CD4-positive, CD25-positive, alpha-beta regulatory T cell (primary cell): Measurements from ENCODE around the gene STRADA. TPM values are rescaled to one million over a fixed set of nuclear protein-coding genes. Genes with fewer than 3 reads are reported as not detected.

Source experiments
- ATAC-seq, 2 donors: fragments of 150-1000 bp; cut with Tn5 transposase; one replicate each; pipeline ENCODE4 v1.10.0; 2021; ENCODE audit warnings: low read depth in 2 of 2, moderate number of reproducible peaks in 2 of 2, moderate library complexity in 1 of 2
- DNase-seq, 3 donors: peaks; one replicate each; pipeline versions ENCODE4 v3.0.0 to v3.0.0-alpha.2; 2012 to 2022; ENCODE audit warnings: mixed read lengths in 1 of 3
- H3K27ac ChIP-seq: one replicate; pipeline ENCODE4 v1.7.0; 2013; ENCODE audit warnings: mild to moderate bottlenecking, low read length; ENCODE audit not compliant: insufficient read depth, poor library complexity, severe bottlenecking
- H3K27me3 ChIP-seq: one replicate; pipeline ENCODE4 v1.7.0; 2013; ENCODE audit warnings: low read length; ENCODE audit not compliant: control insufficient read depth, insufficient read depth
- H3K36me3 ChIP-seq: one replicate; pipeline ENCODE4 v1.7.0; 2013; ENCODE audit warnings: mild to moderate bottlenecking, low read length, moderate library complexity; ENCODE audit not compliant: control insufficient read depth, insufficient read depth
- H3K4me1 ChIP-seq: 2 replicates; pipeline ENCODE4 v1.7.0; 2013; ENCODE audit warnings: mild to moderate bottlenecking, low read length; ENCODE audit not compliant: insufficient read depth, control insufficient read depth, poor library complexity, severe bottlenecking
- H3K4me3 ChIP-seq: one replicate; pipeline ENCODE4 v1.7.0; 2013; ENCODE audit warnings: low read depth, mild to moderate bottlenecking, low read length, moderate library complexity
- H3K9me3 ChIP-seq, 2 experiments: 1 replicate in 1 of 2; 2 replicates in 1 of 2; pipeline ENCODE4 v1.7.0; 2013; ENCODE audit warnings: low read length in 2 of 2, mild to moderate bottlenecking in 1 of 2, moderate library complexity in 1 of 2; ENCODE audit not compliant: control insufficient read depth in 2 of 2
- H3K27ac Mint-ChIP-seq, 3 donors: one replicate each; pipeline ENCODE4 v1.8.0; 2020 to 2022; ENCODE audit warnings: mild to moderate bottlenecking in 3 of 3, mixed read lengths in 3 of 3, moderate library complexity in 2 of 3
- H3K27me3 Mint-ChIP-seq: one replicate; pipeline ENCODE4 v1.8.0; 2022; ENCODE audit warnings: mild to moderate bottlenecking, mixed read lengths
- H3K36me3 Mint-ChIP-seq: one replicate; pipeline ENCODE4 v1.8.0; 2020; ENCODE audit warnings: mixed read lengths
- H3K4me1 Mint-ChIP-seq, 4 donors: one replicate each; pipeline ENCODE4 v1.8.0; 2020 to 2022; ENCODE audit warnings: mixed read lengths in 4 of 4, mild to moderate bottlenecking in 1 of 4
- H3K4me3 Mint-ChIP-seq, 4 donors: one replicate each; pipeline ENCODE4 v1.8.0; 2020 to 2022; ENCODE audit warnings: mild to moderate bottlenecking in 4 of 4, mixed read lengths in 4 of 4, moderate library complexity in 3 of 4
- H3K9me3 Mint-ChIP-seq, 7 donors: one replicate each; pipeline ENCODE4 v1.8.0; 2020 to 2022; ENCODE audit warnings: mixed read lengths in 7 of 7, mild to moderate bottlenecking in 3 of 7, moderate library complexity in 2 of 7
- polyA plus RNA-seq, 4 donors: library from polyadenylated mRNA; unstranded; fragments of 300-500 nt; fragmentation: Illumina TruSeq; gene quantifications; one replicate each; pipeline ENCODE4 v1.2.3, GENCODE V29; 2021
- total RNA-seq: library from RNA; stranded (reverse); gene quantifications from one replicate; pipeline ENCODE4 v1.2.3, GENCODE V29; 2022

STRADA gene
- total and polyA plus RNA-seq, 5 donors from 2014 or later = 20.0 to 47.8 (median 24.1) TPM

GRCh38 chr17:63676584-63676983, 65.0 kb downstream of the STRADA start:
- H3K27ac Mint-ChIP-seq = peak overlapping the region in 2 of 3 donors; percentile 23 to 85
- H3K4me3 Mint-ChIP-seq = no peak overlapping the region
- DNase-seq (no peak), ATAC-seq (no peak)
- peaks cover 29% of the 10 kb centered on the region for H3K36me3 Mint-ChIP-seq
- H3K27me3 Mint-ChIP-seq = no peaks in the 10 kb centered on the region
- H3K4me1 Mint-ChIP-seq = peaks cover 0 to 32% (median 15%) of the 10 kb centered on the region in 4 donors
- H3K9me3 ChIP-seq = no peaks in the 10 kb centered on the region
- no peak overlapping the region for H3K4me3 ChIP-seq
- H3K27me3 ChIP-seq = no peaks in the 10 kb centered on the region
- H3K27ac ChIP-seq = no peak overlapping the region
- no peaks in the 10 kb centered on the region for H3K4me1 ChIP-seq
- H3K9me3 Mint-ChIP-seq = no peaks in the 10 kb centered on the region
- H3K36me3 ChIP-seq = peaks cover 70% of the 10 kb centered on the region

GRCh38 chr17:63675607-63676546, 65.7 kb downstream of the STRADA start:
- no peak overlapping the region for H3K4me3 Mint-ChIP-seq
- Histone ChIP-seq H3K27ac (no peak overlapping the region), H3K9me3 (no peaks in the 10 kb centered on the region), H3K36me3 (peaks cover 69% of the 10 kb centered on the region), H3K27me3 (no peaks in the 10 kb centered on the region), H3K4me1 (no peaks in the 10 kb centered on the region), H3K4me3 (no peak overlapping the region)
- DNase-seq = no peak
- H3K9me3 Mint-ChIP-seq = no peaks in the 10 kb centered on the region
- peaks cover 27% of the 10 kb centered on the region for H3K36me3 Mint-ChIP-seq
- peaks cover under 1 to 32% (median 16%) of the 10 kb centered on the region in 4 donors for H3K4me1 Mint-ChIP-seq
- H3K27ac Mint-ChIP-seq = peak overlapping the region; percentile 23 to 85 (median 62)
- ATAC-seq = no peak
- H3K27me3 Mint-ChIP-seq = no peaks in the 10 kb centered on the region

GRCh38 chr17:63675231-63675606, 66.4 kb downstream of the STRADA start:
- no peaks in the 10 kb centered on the region for H3K27me3 Mint-ChIP-seq
- Histone ChIP-seq H3K9me3 (no peaks in the 10 kb centered on the region), H3K27ac (no peak overlapping the region), H3K27me3 (no peaks in the 10 kb centered on the region), H3K4me3 (no peak overlapping the region), H3K4me1 (no peaks in the 10 kb centered on the region), H3K36me3 (peaks cover 70% of the 10 kb centered on the region)
- ATAC-seq (no peak), DNase-seq (no peak)
- H3K4me1 Mint-ChIP-seq = peaks cover 4 to 34% (median 17%) of the 10 kb centered on the region in 4 donors
- H3K27ac Mint-ChIP-seq = peak overlapping the region in 1 of 3 donors; percentile 62
- H3K4me3 Mint-ChIP-seq = no peak overlapping the region
- H3K36me3 Mint-ChIP-seq = peaks cover 29% of the 10 kb centered on the region
- H3K9me3 Mint-ChIP-seq = no peaks in the 10 kb centered on the region

- no peak for ATAC-seq
- DNase-seq = no peak
- peaks cover 4 to 36% (median 14%) of the 10 kb centered on the region in 4 donors for H3K4me1 Mint-ChIP-seq
- Histone ChIP-seq H3K36me3 (peaks cover 73% of the 10 kb centered on the region), H3K4me3 (no peak overlapping the region), H3K9me3 (no peaks in the 10 kb centered on the region), H3K27ac (no peak overlapping the region), H3K27me3 (no peaks in the 10 kb centered on the region), H3K4me1 (no peaks in the 10 kb centered on the region)
- peak overlapping the region in 2 of 3 donors; percentile 20 to 60 for H3K27ac Mint-ChIP-seq
- no peaks in the 10 kb centered on the region for H3K27me3 Mint-ChIP-seq
- H3K9me3 Mint-ChIP-seq = no peaks in the 10 kb centered on the region
- peaks cover 29% of the 10 kb centered on the region for H3K36me3 Mint-ChIP-seq
- no peak overlapping the region for H3K4me3 Mint-ChIP-seq
These were observed 68.7 kb downstream of the STRADA start for GRCh38 chr17:63672856-63673255.

GRCh38 chr17:63665527-63666214, 75.9 kb downstream of the STRADA start:
- H3K9me3 ChIP-seq = no peaks in the 10 kb centered on the region
- DNase-seq = peak in 1 of 3 donors; percentile 13
- Mint-ChIP-seq H3K36me3 (peaks cover 42% of the 10 kb centered on the region), H3K4me3 (no peak overlapping the region), H3K27me3 (no peaks in the 10 kb centered on the region), H3K9me3 (no peaks in the 10 kb centered on the region), H3K27ac (peak overlapping the region; percentile 20 to 53 (median 43)), H3K4me1 (peaks cover 1 to 18% (median 13%) of the 10 kb centered on the region in 4 donors)
- ATAC-seq = peak in 1 of 2 donors; percentile 37
- no peak overlapping the region for H3K27ac ChIP-seq
- peaks cover 81% of the 10 kb centered on the region for H3K36me3 ChIP-seq
- H3K4me3 ChIP-seq = no peak overlapping the region
- H3K4me1 ChIP-seq = no peaks in the 10 kb centered on the region
- no peaks in the 10 kb centered on the region for H3K27me3 ChIP-seq

GRCh38 chr17:63659850-63660249, 81.7 kb downstream of the STRADA start:
- H3K4me1 Mint-ChIP-seq = peaks cover 0 to 9% (median 3%) of the 10 kb centered on the region in 4 donors
- Histone ChIP-seq H3K36me3 (peaks cover 64% of the 10 kb centered on the region), H3K27ac (no peak overlapping the region), H3K9me3 (no peaks in the 10 kb centered on the region), H3K27me3 (no peaks in the 10 kb centered on the region), H3K4me1 (no peaks in the 10 kb centered on the region), H3K4me3 (no peak overlapping the region)
- peak overlapping the region in 1 of 3 donors; percentile 86 for H3K27ac Mint-ChIP-seq
- no peak for DNase-seq
- no peak for ATAC-seq
- no peaks in the 10 kb centered on the region for H3K9me3 Mint-ChIP-seq
- H3K36me3 Mint-ChIP-seq = peaks cover 33% of the 10 kb centered on the region
- H3K4me3 Mint-ChIP-seq = no peak overlapping the region
- H3K27me3 Mint-ChIP-seq = no peaks in the 10 kb centered on the region

- H3K4me1 Mint-ChIP-seq = peaks cover 0 to 3% (median 1%) of the 10 kb centered on the region in 4 donors
- Histone ChIP-seq H3K4me1 (no peaks in the 10 kb centered on the region), H3K36me3 (peaks cover 66% of the 10 kb centered on the region), H3K27me3 (no peaks in the 10 kb centered on the region), H3K9me3 (no peaks in the 10 kb centered on the region), H3K4me3 (no peak overlapping the region), H3K27ac (no peak overlapping the region)
- no peaks in the 10 kb centered on the region for H3K27me3 Mint-ChIP-seq
- no peak overlapping the region for H3K27ac Mint-ChIP-seq
- no peak overlapping the region for H3K4me3 Mint-ChIP-seq
- DNase-seq (no peak), ATAC-seq (no peak)
- no peaks in the 10 kb centered on the region for H3K9me3 Mint-ChIP-seq
- peaks cover 33% of the 10 kb centered on the region for H3K36me3 Mint-ChIP-seq
These were observed 83.2 kb downstream of the STRADA start for GRCh38 chr17:63658366-63658765.
